ENCODE results near the gene EBPL.

Gene EBPL

GRCh38 chr13:49690133-49690994 is 922 bp downstream of the EBPL start:
- Mint-ChIP-seq H3K4me1 (ENCODE audit: low read depth) (peaks cover 12% of the 10 kb centered on the region), H3K27me3 (no peaks in the 10 kb centered on the region), H3K9me3 (no peaks in the 10 kb centered on the region), H3K27ac (peak overlapping the region; percentile 66), H3K4me3 (peak overlapping the region; percentile 92), H3K36me3 (ENCODE audit: low read depth) (peaks cover 15% of the 10 kb centered on the region)

- H3K4me3 Mint-ChIP-seq: no peak overlapping the region
Measured at GRCh38 chr13:49683489-49683888, 7.8 kb downstream of the EBPL start.

GRCh38 chr13:49681842-49682435 is 9.3 kb downstream of the EBPL start:
- no peaks in the 10 kb centered on the region for H3K27me3 Mint-ChIP-seq
- H3K36me3 Mint-ChIP-seq (ENCODE audit: low read depth): peaks cover 19% of the 10 kb centered on the region
- H3K4me1 Mint-ChIP-seq (ENCODE audit: low read depth): peaks cover 10% of the 10 kb centered on the region
- H3K27ac Mint-ChIP-seq: no peak overlapping the region
- no peaks in the 10 kb centered on the region for H3K9me3 Mint-ChIP-seq
- H3K4me3 Mint-ChIP-seq: no peak overlapping the region

More at GRCh38 chr13:49683489-49683888, 7.8 kb downstream of the EBPL start:
- Mint-ChIP-seq H3K4me1 (ENCODE audit: low read depth) (peaks cover 10% of the 10 kb centered on the region), H3K27ac (no peak overlapping the region), H3K36me3 (ENCODE audit: low read depth) (peaks cover 25% of the 10 kb centered on the region), H3K9me3 (no peaks in the 10 kb centered on the region), H3K27me3 (no peaks in the 10 kb centered on the region)

- no peaks in the 10 kb centered on the region for H3K9me3 Mint-ChIP-seq
- H3K4me1 Mint-ChIP-seq (ENCODE audit: low read depth): peaks cover 13% of the 10 kb centered on the region
- H3K4me3 Mint-ChIP-seq: no peak overlapping the region
- H3K27me3 Mint-ChIP-seq: no peaks in the 10 kb centered on the region
- no peak overlapping the region for H3K27ac Mint-ChIP-seq
- H3K36me3 Mint-ChIP-seq (ENCODE audit: low read depth): peaks cover 22% of the 10 kb centered on the region
Measured at GRCh38 chr13:49679246-49679645, 12.0 kb downstream of the EBPL start.

- Mint-ChIP-seq H3K4me1 (ENCODE audit: low read depth) (peaks cover 7% of the 10 kb centered on the region), H3K36me3 (ENCODE audit: low read depth) (peaks cover 17% of the 10 kb centered on the region), H3K4me3 (no peak overlapping the region), H3K27me3 (no peaks in the 10 kb centered on the region), H3K27ac (no peak overlapping the region), H3K9me3 (no peaks in the 10 kb centered on the region)
Measured at GRCh38 chr13:49678191-49678914, 12.9 kb downstream of the EBPL start.

- no peak overlapping the region for H3K4me3 Mint-ChIP-seq
- peaks cover 7% of the 10 kb centered on the region for H3K4me1 Mint-ChIP-seq (ENCODE audit: low read depth)
- no peak overlapping the region for H3K27ac Mint-ChIP-seq
- no peaks in the 10 kb centered on the region for H3K9me3 Mint-ChIP-seq
- no peaks in the 10 kb centered on the region for H3K27me3 Mint-ChIP-seq
- peaks cover 22% of the 10 kb centered on the region for H3K36me3 Mint-ChIP-seq (ENCODE audit: low read depth)
Measured at GRCh38 chr13:49676581-49677298, 14.5 kb downstream of the EBPL start.

GRCh38 chr13:49670828-49671227 is 20.5 kb downstream of the EBPL start:
- H3K36me3 Mint-ChIP-seq (ENCODE audit: low read depth): peaks cover 26% of the 10 kb centered on the region
- H3K4me3 Mint-ChIP-seq: no peak overlapping the region
- peaks cover 5% of the 10 kb centered on the region for H3K4me1 Mint-ChIP-seq (ENCODE audit: low read depth)
- no peak overlapping the region for H3K27ac Mint-ChIP-seq
- H3K9me3 Mint-ChIP-seq: no peaks in the 10 kb centered on the region
- H3K27me3 Mint-ChIP-seq: no peaks in the 10 kb centered on the region

GRCh38 chr13:49669735-49670309 is 21.5 kb downstream of the EBPL start:
- H3K36me3 Mint-ChIP-seq (ENCODE audit: low read depth): peaks cover 27% of the 10 kb centered on the region
- H3K4me1 Mint-ChIP-seq (ENCODE audit: low read depth): peaks cover 4% of the 10 kb centered on the region
- no peak overlapping the region for H3K27ac Mint-ChIP-seq
- H3K9me3 Mint-ChIP-seq: no peaks in the 10 kb centered on the region
- H3K27me3 Mint-ChIP-seq: no peaks in the 10 kb centered on the region
- no peak overlapping the region for H3K4me3 Mint-ChIP-seq

- Mint-ChIP-seq H3K4me3 (no peak overlapping the region), H3K4me1 (ENCODE audit: low read depth) (peaks cover 4% of the 10 kb centered on the region), H3K36me3 (ENCODE audit: low read depth) (peaks cover 28% of the 10 kb centered on the region), H3K27ac (no peak overlapping the region), H3K27me3 (no peaks in the 10 kb centered on the region), H3K9me3 (no peaks in the 10 kb centered on the region)
Measured at GRCh38 chr13:49667773-49668172, 23.5 kb downstream of the EBPL start.

GRCh38 chr13:49664606-49665005 is 26.7 kb downstream of the EBPL start:
- no peak overlapping the region for H3K27ac Mint-ChIP-seq
- no peaks in the 10 kb centered on the region for H3K4me1 Mint-ChIP-seq (ENCODE audit: low read depth)
- H3K36me3 Mint-ChIP-seq (ENCODE audit: low read depth): peaks cover 52% of the 10 kb centered on the region

GRCh38 chr13:49657241-49657641 is 34.0 kb downstream of the EBPL start:
- H3K4me1 Mint-ChIP-seq (ENCODE audit: low read depth): no peaks in the 10 kb centered on the region
- no peak overlapping the region for H3K27ac Mint-ChIP-seq

More at GRCh38 chr13:49664606-49665005, 26.7 kb downstream of the EBPL start:
- H3K27me3 Mint-ChIP-seq: no peaks in the 10 kb centered on the region
- H3K9me3 Mint-ChIP-seq: no peaks in the 10 kb centered on the region
- H3K4me3 Mint-ChIP-seq: no peak overlapping the region

GRCh38 chr13:49655906-49656305 is 35.4 kb downstream of the EBPL start:
- H3K9me3 Mint-ChIP-seq: no peaks in the 10 kb centered on the region
- H3K36me3 Mint-ChIP-seq (ENCODE audit: low read depth): peaks cover 15% of the 10 kb centered on the region
- H3K27me3 Mint-ChIP-seq: no peaks in the 10 kb centered on the region
- H3K4me3 Mint-ChIP-seq: no peak overlapping the region
- no peaks in the 10 kb centered on the region for H3K4me1 Mint-ChIP-seq (ENCODE audit: low read depth)
- H3K27ac Mint-ChIP-seq: no peak overlapping the region

More at GRCh38 chr13:49657241-49657641, 34.0 kb downstream of the EBPL start:
- no peak overlapping the region for H3K4me3 Mint-ChIP-seq
- no peaks in the 10 kb centered on the region for H3K27me3 Mint-ChIP-seq
- peaks cover 26% of the 10 kb centered on the region for H3K36me3 Mint-ChIP-seq (ENCODE audit: low read depth)
- no peaks in the 10 kb centered on the region for H3K9me3 Mint-ChIP-seq

GRCh38 chr13:49654011-49654410 is 37.3 kb downstream of the EBPL start:
- peaks cover 6% of the 10 kb centered on the region for H3K36me3 Mint-ChIP-seq (ENCODE audit: low read depth)
- H3K27me3 Mint-ChIP-seq: no peaks in the 10 kb centered on the region
- H3K4me3 Mint-ChIP-seq: no peak overlapping the region
- H3K4me1 Mint-ChIP-seq (ENCODE audit: low read depth): no peaks in the 10 kb centered on the region
- no peak overlapping the region for H3K27ac Mint-ChIP-seq
- no peaks in the 10 kb centered on the region for H3K9me3 Mint-ChIP-seq

GRCh38 chr13:49653478-49653877 is 37.8 kb downstream of the EBPL start:
- Mint-ChIP-seq H3K27ac (no peak overlapping the region), H3K36me3 (ENCODE audit: low read depth) (peaks cover 6% of the 10 kb centered on the region), H3K9me3 (no peaks in the 10 kb centered on the region), H3K4me1 (ENCODE audit: low read depth) (no peaks in the 10 kb centered on the region), H3K4me3 (no peak overlapping the region), H3K27me3 (no peaks in the 10 kb centered on the region)

Measured in stimulated activated naive CD8-positive, alpha-beta T cell treated with anti-CD3 and anti-CD28 coated beads, Interleukin-15, Interleukin-2, amounts not matched to agents 100 ng/mL and 50 ng/mL, for 24 hours (primary cell).